Gastrocnemius medialis (tissue), 4 donors: Measurements from ENCODE around the gene ARL16.

Experiments used
- CTCF ChIP-seq, 5 experiments: fragments of 450-650 bp in 3 of 5; fragments of 200-600 bp in 2 of 5; sonication (generic) in 2 of 5; IDR thresholded peaks in 4 of 5; conservative IDR thresholded peaks in 1 of 5; 1 replicate in 4 of 5; 2 replicates in 1 of 5; pipeline ENCODE4 v1.5.1; 2016 to 2019; ENCODE audit warnings: antibody characterized with exemption in 5 of 5, mild to moderate bottlenecking in 3 of 5, moderate library complexity in 3 of 5
- POLR2A ChIP-seq, 2 donors: fragments of 450-650 bp; IDR thresholded peaks; one replicate each; pipeline ENCODE4 v1.6.1; 2017; ENCODE audit warnings: antibody characterized with exemption in 2 of 2, mild to moderate bottlenecking in 2 of 2, moderate library complexity in 2 of 2

DNA sequence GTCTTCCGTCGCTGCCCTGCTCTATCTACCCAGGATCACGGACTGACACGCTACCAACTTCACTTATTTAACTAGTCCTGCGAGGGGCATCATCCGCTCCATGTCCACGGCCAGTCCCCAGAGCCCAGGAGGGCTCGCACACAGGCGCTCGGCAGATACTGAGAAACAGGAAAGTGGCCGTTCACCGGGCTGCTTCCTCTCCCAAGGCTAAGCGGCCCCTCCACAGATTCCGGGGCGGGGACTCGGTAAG lies 17.6 kb downstream of the ARL16 start:
- no peak for TF ChIP-seq CTCF (IDR thresholded peaks at IDR 0.05 in 4 of 5, conservative IDR thresholded peaks at IDR 0.05 in 1 of 5)
- TF ChIP-seq POLR2A (IDR thresholded peaks at IDR 0.05): no peak
